VCaP (cell line): ENCODE data around the gene FKBP14.

Experiments
- H3K27ac ChIP-seq: fragments of 450-650 bp; 2 replicates; pipeline ENCODE4 v1.5.1; 2017
- TF ChIP-seq, protein P1 (sequence below): fragments of 450-650 bp; conservative IDR thresholded peaks from 2 replicates; pipeline ENCODE4 v1.5.1; 2017; ENCODE audit warnings: mild to moderate bottlenecking, moderate library complexity

The FKBP14 gene

GRCh38 chr7:30022991-30023390 is 3.5 kb downstream of the FKBP14 start:
- TF ChIP-seq, protein P1, sequence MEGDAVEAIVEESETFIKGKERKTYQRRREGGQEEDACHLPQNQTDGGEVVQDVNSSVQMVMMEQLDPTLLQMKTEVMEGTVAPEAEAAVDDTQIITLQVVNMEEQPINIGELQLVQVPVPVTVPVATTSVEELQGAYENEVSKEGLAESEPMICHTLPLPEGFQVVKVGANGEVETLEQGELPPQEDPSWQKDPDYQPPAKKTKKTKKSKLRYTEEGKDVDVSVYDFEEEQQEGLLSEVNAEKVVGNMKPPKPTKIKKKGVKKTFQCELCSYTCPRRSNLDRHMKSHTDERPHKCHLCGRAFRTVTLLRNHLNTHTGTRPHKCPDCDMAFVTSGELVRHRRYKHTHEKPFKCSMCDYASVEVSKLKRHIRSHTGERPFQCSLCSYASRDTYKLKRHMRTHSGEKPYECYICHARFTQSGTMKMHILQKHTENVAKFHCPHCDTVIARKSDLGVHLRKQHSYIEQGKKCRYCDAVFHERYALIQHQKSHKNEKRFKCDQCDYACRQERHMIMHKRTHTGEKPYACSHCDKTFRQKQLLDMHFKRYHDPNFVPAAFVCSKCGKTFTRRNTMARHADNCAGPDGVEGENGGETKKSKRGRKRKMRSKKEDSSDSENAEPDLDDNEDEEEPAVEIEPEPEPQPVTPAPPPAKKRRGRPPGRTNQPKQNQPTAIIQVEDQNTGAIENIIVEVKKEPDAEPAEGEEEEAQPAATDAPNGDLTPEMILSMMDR, result no peak
- no peak overlapping the region for H3K27ac ChIP-seq

DNA sequence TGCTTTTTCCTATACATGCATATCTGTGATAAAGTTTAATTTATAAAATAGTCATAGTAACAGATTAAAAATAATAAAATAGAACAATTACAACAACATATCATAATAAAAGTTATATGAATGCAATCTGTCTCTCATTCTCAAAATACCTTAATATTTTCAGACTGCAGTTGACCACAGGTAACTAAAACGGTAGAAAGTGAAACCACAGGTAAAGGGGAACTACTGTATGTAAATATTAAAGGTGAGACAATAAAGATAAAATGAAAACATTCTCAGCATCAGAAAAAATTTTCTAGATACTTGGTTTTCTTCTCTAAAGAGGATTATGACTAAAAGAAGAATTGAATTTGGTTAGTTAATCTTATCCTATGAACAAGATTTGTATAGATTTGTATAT is 6.0 kb downstream of the FKBP14 start:
- TF ChIP-seq, protein P1, result no peak
- no peak overlapping the region for H3K27ac ChIP-seq

- TF ChIP-seq, protein P1, result no peak
Measured at GRCh38 chr7:30019960-30020359, 6.5 kb downstream of the FKBP14 start.

DNA sequence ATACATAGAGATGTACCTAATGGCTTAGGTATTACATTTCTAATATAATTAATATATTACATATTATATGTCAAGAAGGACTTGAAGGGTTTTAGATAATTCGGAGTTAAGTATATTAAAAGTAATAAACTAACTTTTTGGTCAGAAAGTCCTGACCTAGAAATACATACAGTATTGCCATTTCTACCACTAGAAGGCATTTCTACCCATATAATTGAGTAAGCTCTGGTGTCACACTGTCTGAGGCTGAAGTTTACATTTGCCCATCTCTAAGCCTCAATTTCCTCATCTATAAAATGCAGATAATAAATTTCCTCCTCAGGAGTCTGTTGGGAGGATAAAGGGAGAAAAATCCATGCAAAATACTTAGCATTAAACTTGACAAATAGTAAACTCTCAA is 7.1 kb downstream of the FKBP14 start:
- TF ChIP-seq, protein P1, result no peak; the same call in 1 of the 2 replicates
- no peak overlapping the region for H3K27ac ChIP-seq

More at GRCh38 chr7:30019960-30020359, 6.5 kb downstream of the FKBP14 start:
- no peak overlapping the region for H3K27ac ChIP-seq

DNA sequence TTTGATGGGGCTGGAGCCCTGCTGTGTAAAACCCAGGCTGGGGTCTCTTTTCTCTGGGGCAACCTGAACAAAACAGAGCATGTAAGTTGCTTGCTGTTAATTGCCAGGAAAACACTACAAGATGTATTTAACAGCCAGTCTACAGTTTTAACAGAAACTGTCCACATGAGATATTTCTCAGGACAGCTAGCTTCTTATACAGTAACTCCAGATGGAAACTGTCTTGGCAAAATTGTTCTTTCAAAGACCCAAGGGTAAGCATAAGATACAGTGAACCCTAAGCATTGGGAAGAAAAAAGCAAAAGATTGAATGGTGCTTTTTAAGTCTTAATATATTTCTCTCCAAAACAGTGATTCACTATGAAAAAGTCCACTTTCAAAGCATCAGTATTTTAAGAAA is 8.1 kb downstream of the FKBP14 start:
- TF ChIP-seq, protein P1, result no peak
- H3K27ac ChIP-seq, result no peak overlapping the region

DNA sequence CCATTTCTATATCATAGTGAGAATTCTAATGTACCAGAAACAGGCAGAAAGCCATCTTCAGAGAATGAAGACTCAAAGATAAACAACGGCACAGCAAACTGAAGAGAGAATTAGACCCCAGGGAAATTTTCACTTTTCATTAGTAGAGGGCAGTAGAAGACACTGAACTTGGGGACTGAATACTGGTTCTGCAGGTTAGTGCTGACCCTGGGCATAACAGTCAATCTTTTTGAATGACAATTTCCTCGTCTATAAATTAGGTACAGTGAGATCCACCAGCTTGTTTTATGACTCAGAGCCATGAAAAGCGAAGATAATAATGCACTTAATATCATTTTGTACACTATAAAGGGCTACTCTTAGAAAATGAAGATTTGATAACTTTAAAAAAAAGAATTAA is 13.7 kb downstream of the FKBP14 start:
- H3K27ac ChIP-seq, result peak overlapping the region; percentile 69
- TF ChIP-seq, protein P1, result peak; percentile 53

GRCh38 chr7:30010021-30010420 is 16.5 kb downstream of the FKBP14 start:
- TF ChIP-seq, protein P1, result no peak
- H3K27ac ChIP-seq, result no peak overlapping the region
